CD4-positive, alpha-beta T cell (primary cell): ENCODE data around the gene EAF2. TPM values are rescaled to one million over a fixed set of nuclear protein-coding genes. Genes with fewer than 3 reads are reported as not detected.

Experiments used
- ATAC-seq: fragments of 200-7000 bp; cut with Tn5 transposase; one replicate; pipeline ENCODE4 v1.10.0; 2022; ENCODE audit warnings: mild to moderate bottlenecking; ENCODE audit not compliant: poor library complexity
- CTCF ChIA-PET: fragments of 350-600 bp; sonication (Branson Sonifier 250); formaldehyde crosslinking; loops from one replicate; lab custom pipeline; 2021; ENCODE audit warnings: antibody characterized with exemption, inconsistent platforms; lab: Charles Lee
- POLR2A ChIA-PET: fragments of 350-600 bp; sonication (Branson Sonifier 250); formaldehyde crosslinking; loops from one replicate; lab custom pipeline; 2021; ENCODE audit warnings: antibody characterized with exemption, inconsistent platforms; lab: Charles Lee
- DNase-seq, 14 experiments: peaks; one replicate each; pipeline ENCODE4 v3.0.0-alpha.2; 2013 to 2020; ENCODE audit warnings: mixed read lengths in 2 of 14
- H3K27ac ChIP-seq, 2 donors: one replicate each; pipeline versions ENCODE4 v1.5.1 to v1.7.0; 2013; ENCODE audit warnings: low read length in 2 of 2, low read depth in 1 of 2, mild to moderate bottlenecking in 1 of 2
- H3K27me3 ChIP-seq, 2 experiments: 1 replicate in 1 of 2; 2 replicates in 1 of 2; pipeline versions ENCODE4 v1.6.1 to v1.7.0; 2013; ENCODE audit warnings: low read length in 2 of 2, control low read depth in 1 of 2, mild to moderate bottlenecking in 1 of 2, moderate library complexity in 1 of 2; ENCODE audit not compliant: insufficient read depth in 2 of 2, control insufficient read depth in 1 of 2
- H3K36me3 ChIP-seq: one replicate; pipeline ENCODE4 v1.6.1; 2013; ENCODE audit warnings: low read length, control low read depth; ENCODE audit not compliant: insufficient read depth
- H3K4me1 ChIP-seq: one replicate; pipeline ENCODE4 v1.6.1; 2013; ENCODE audit warnings: low read length, control low read depth; ENCODE audit not compliant: insufficient read depth
- H3K4me3 ChIP-seq: one replicate; pipeline ENCODE4 v1.5.1; 2013; ENCODE audit warnings: mild to moderate bottlenecking, low read length, moderate library complexity
- H3K9me3 ChIP-seq, 2 experiments: 1 replicate in 1 of 2; 2 replicates in 1 of 2; pipeline versions ENCODE4 v1.6.1 to v1.7.0; 2013; ENCODE audit warnings: low read length in 2 of 2, mild to moderate bottlenecking in 2 of 2, control low read depth in 1 of 2, moderate library complexity in 1 of 2; ENCODE audit not compliant: control insufficient read depth in 1 of 2, insufficient read depth in 1 of 2
- H3K27ac Mint-ChIP-seq: one replicate; pipeline ENCODE4 v1.8.0; 2020; ENCODE audit warnings: mixed read lengths
- H3K27me3 Mint-ChIP-seq: one replicate; pipeline ENCODE4 v1.8.0; 2021; ENCODE audit warnings: mixed read lengths
- H3K36me3 Mint-ChIP-seq: one replicate; pipeline ENCODE4 v1.8.0; 2021; ENCODE audit warnings: low read depth, mixed read lengths
- H3K4me1 Mint-ChIP-seq: one replicate; pipeline ENCODE4 v1.8.0; 2021; ENCODE audit warnings: low read depth, mixed read lengths
- H3K4me3 Mint-ChIP-seq: one replicate; pipeline ENCODE4 v1.8.0; 2020; ENCODE audit warnings: mild to moderate bottlenecking, mixed read lengths
- H3K9me3 Mint-ChIP-seq: one replicate; pipeline ENCODE4 v1.8.0; 2020; ENCODE audit warnings: mixed read lengths
- CTCF ChIP-seq: fragments of 200-600 bp; IDR thresholded peaks from one replicate; pipeline ENCODE4 v1.8.0; 2022; ENCODE audit warnings: antibody characterized with exemption, mild to moderate bottlenecking
- intact Hi-C, 2 experiments: fragments of 100-400 bp; cut with DNase I in 1 of 2; cut with micrococcal nuclease in 1 of 2; formaldehyde crosslinking; loops; one replicate each; pipeline versions ENCODE4 v1.15.1 to v1.9.0; 2023 to 2025; cut with DNase I, micrococcal nuclease
- total RNA-seq, 174 experiments: library from RNA in 2 of 174; stranded (reverse) in 2 of 174; gene quantifications; one replicate each; pipeline ENCODE4 v1.2.3 and lab custom pipeline; 2021 to 2026

EAF2 gene
- total RNA-seq, 2 experiments from 2014 or later, result 3.7 to 4.4 TPM

- Mint-ChIP-seq H3K9me3 (no peaks in the 10 kb centered on the region), H3K4me1 (no peaks in the 10 kb centered on the region)
- H3K36me3 ChIP-seq, result peaks cover 17% of the 10 kb centered on the region
Observed at GRCh38 chr3:121794264-121794983, 40.6 kb upstream of the EAF2 start.

GRCh38 chr3:121796970-121797369, 38.0 kb upstream of the EAF2 start:
- peaks cover 13% of the 10 kb centered on the region for H3K36me3 ChIP-seq
- no peak overlapping the region for H3K4me3 Mint-ChIP-seq

More at GRCh38 chr3:121794264-121794983, 40.6 kb upstream of the EAF2 start:
- ATAC-seq (no peak), DNase-seq (no peak)
- Mint-ChIP-seq H3K27me3 (no peaks in the 10 kb centered on the region), H3K4me3 (no peak overlapping the region), H3K27ac (no peak overlapping the region), H3K36me3 (peaks cover 74% of the 10 kb centered on the region)
- ChIA-PET POLR2A (no interaction called here), CTCF (no interaction called here)
- Histone ChIP-seq H3K9me3 (no peaks in the 10 kb centered on the region), H3K27me3 (no peaks in the 10 kb centered on the region), H3K4me1 (no peaks in the 10 kb centered on the region), H3K4me3 (no peak overlapping the region), H3K27ac (no peak overlapping the region)
- no peak for TF ChIP-seq CTCF
- intact Hi-C loops, result no loop called here

GRCh38 chr3:121800906-121801305, 34.1 kb upstream of the EAF2 start:
- Histone ChIP-seq H3K4me3 (no peak overlapping the region), H3K9me3 (no peaks in the 10 kb centered on the region), H3K27me3 (no peaks in the 10 kb centered on the region), H3K27ac (no peak overlapping the region), H3K36me3 (peaks cover 26% of the 10 kb centered on the region), H3K4me1 (no peaks in the 10 kb centered on the region)
- ATAC-seq, result no peak
- ChIA-PET POLR2A (no interaction called here), CTCF (interaction anchor here (1.2 kb wide), 1 partner anchor 11 kb away, joined by 4 read pairs; no protein-coding TSS in a partner anchor)
- intact Hi-C loops, result no loop called here
- no peak overlapping the region for H3K27ac Mint-ChIP-seq
- no peak for TF ChIP-seq CTCF
- no peak overlapping the region for H3K4me3 Mint-ChIP-seq
- H3K27me3 Mint-ChIP-seq, result no peaks in the 10 kb centered on the region
- no peaks in the 10 kb centered on the region for H3K9me3 Mint-ChIP-seq
- H3K4me1 Mint-ChIP-seq, result no peaks in the 10 kb centered on the region
- no peak for DNase-seq
- peaks cover 74% of the 10 kb centered on the region for H3K36me3 Mint-ChIP-seq

More at GRCh38 chr3:121796970-121797369, 38.0 kb upstream of the EAF2 start:
- Mint-ChIP-seq H3K27ac (no peak overlapping the region), H3K4me1 (no peaks in the 10 kb centered on the region), H3K36me3 (peaks cover 73% of the 10 kb centered on the region), H3K9me3 (no peaks in the 10 kb centered on the region), H3K27me3 (no peaks in the 10 kb centered on the region)
- Histone ChIP-seq H3K4me3 (no peak overlapping the region), H3K4me1 (no peaks in the 10 kb centered on the region), H3K27me3 (no peaks in the 10 kb centered on the region), H3K27ac (no peak overlapping the region), H3K9me3 (no peaks in the 10 kb centered on the region)
- ATAC-seq, result no peak
- DNase-seq, result no peak
- ChIA-PET POLR2A (no interaction called here), CTCF (no interaction called here)
- intact Hi-C loops, result no loop called here
- TF ChIP-seq CTCF, result no peak
